DOHH2 (cell line): Measurements from ENCODE around the gene NAGPA.

Experiments
- CTCF ChIP-seq: fragments of 200-600 bp; sonication (generic); IDR thresholded peaks from one replicate; pipeline ENCODE4 v1.5.1; 2014; ENCODE audit warnings: antibody characterized with exemption, mild to moderate bottlenecking, low read depth, low read length; ENCODE audit not compliant: poor library complexity, severe bottlenecking
- EZH2phosphoT487 ChIP-seq: fragments of 200-600 bp; sonication (generic); IDR thresholded peaks from 2 replicates; pipeline ENCODE4 v1.6.1; 2017; ENCODE audit warnings: borderline replicate concordance, mild to moderate bottlenecking, antibody characterized with exemption, low read length, moderate library complexity, mixed read lengths

DNA sequence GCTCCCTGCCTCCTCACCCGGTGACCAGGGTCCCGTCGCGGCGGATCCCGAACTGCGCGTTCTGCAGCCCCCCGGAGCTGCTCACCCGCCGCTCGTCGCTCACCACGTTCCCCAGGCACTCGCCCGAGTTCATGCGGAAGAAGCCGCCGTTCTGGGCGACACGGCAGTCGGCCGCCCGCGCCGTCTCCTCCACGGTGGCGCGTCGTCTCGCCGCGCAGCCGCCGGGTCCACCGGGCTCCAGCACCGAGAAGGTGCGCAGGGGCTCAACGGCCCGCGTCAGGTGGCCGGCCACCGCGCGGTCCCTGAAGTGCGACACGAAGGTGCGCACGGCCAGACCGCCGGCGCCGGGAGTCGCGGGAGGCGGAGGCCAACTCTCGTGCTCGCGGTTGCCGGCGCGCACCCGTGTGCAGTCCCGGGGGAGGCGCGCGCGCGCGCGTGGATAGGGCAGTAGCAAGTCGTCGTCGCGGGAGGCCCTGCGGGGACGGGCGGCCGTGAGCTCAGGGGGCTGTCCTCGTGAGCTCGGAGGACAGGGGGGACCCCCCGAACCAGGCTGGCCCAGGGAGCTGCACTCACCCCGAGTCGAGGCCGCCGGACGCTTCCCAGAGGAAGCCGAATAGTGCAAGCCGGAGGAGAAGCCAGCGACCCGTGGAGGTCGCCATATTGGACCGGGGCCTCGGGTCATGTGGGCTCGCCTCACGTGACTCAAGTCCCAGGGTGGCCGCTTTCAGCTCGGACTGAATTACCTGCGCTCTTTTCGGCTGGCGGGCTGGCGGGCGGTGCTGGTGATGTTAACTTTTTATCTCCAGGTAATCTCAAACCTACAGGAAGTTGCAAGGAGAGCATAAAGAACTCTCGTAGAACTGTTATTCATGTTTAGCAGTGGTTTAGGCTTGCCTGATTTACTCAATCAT is at the start of gene NAGPA:
- TF ChIP-seq CTCF (no peak), EZH2phosphoT487 (no peak)
